Dendritic cell treated with granulocyte-macrophage colony-stimulating factor and Interleukin-4, amounts not matched to agents 40 ng/mL and 50 ng/mL, for 4 days (primary cell): ENCODE measurements around the gene ZC3H13.

Experiments
- H3K27ac Mint-ChIP-seq: one replicate; pipeline ENCODE4 v1.8.0; 2022; ENCODE audit warnings: mild to moderate bottlenecking, mixed read lengths
- H3K27me3 Mint-ChIP-seq: one replicate; pipeline ENCODE4 v1.8.0; 2022; ENCODE audit warnings: mild to moderate bottlenecking, mixed read lengths
- H3K36me3 Mint-ChIP-seq: one replicate; pipeline ENCODE4 v1.8.0; 2022; ENCODE audit warnings: low read depth, mixed read lengths
- H3K4me1 Mint-ChIP-seq: one replicate; pipeline ENCODE4 v1.8.0; 2022; ENCODE audit warnings: low read depth, mixed read lengths
- H3K4me3 Mint-ChIP-seq: one replicate; pipeline ENCODE4 v1.8.0; 2022; ENCODE audit warnings: mild to moderate bottlenecking, moderate library complexity, mixed read lengths
- H3K9me3 Mint-ChIP-seq: one replicate; pipeline ENCODE4 v1.8.0; 2022; ENCODE audit warnings: mixed read lengths
- intact Hi-C: fragments of 100-400 bp; cut with micrococcal nuclease; formaldehyde crosslinking; loops from one replicate; pipeline ENCODE4 v1.15.0; 2022

The ZC3H13 gene

GRCh38 chr13:45954836-45955800 lies 97.4 kb downstream of the ZC3H13 start:
- H3K4me3 Mint-ChIP-seq: no peak overlapping the region
- H3K36me3 Mint-ChIP-seq: peaks cover 43% of the 10 kb centered on the region
- intact Hi-C loops: loop anchor here (10.0 kb wide), 1 partner anchor 130 kb away; no protein-coding TSS in a partner anchor
- H3K4me1 Mint-ChIP-seq: peaks cover 26% of the 10 kb centered on the region
- H3K9me3 Mint-ChIP-seq: no peaks in the 10 kb centered on the region
- H3K27ac Mint-ChIP-seq: no peak overlapping the region
- H3K27me3 Mint-ChIP-seq: no peaks in the 10 kb centered on the region

DNA sequence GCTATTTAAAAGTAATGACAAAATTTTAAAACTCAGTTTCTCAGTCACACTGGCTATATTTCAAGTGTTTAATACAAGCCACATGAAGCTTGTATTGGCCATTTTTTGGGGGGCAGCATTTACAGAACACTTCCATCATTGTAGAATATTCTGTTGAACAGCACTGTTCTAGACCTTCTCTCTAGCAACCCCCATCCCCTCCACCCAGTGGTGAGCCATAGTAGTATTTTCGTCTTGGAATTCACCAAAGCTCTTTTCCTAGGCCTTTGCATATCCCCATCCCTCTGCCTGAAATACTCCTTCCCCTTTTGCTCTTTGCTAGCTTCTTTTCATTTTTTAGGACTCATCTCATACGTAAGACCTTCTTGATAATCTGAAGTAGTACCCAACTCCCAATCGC lies 99.5 kb downstream of the ZC3H13 start:
- no peak overlapping the region for H3K27ac Mint-ChIP-seq

DNA sequence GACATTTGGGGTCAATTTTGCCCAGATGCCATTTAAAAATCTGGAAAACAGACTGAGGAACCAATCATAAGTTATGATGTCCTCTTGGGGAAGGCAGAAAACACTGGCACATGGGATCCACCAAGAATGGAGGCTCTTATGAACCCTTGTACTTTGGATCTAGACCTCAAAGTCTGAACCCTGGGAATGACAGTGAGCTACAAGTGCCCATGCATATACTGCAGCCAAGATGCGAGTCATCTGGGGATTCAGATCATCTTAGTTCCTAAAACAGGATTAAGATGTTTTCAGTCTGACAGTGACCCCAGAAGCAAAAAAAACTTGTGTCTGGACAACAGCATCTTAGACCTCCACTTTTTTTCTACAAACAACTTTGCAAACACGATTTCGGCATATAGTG lies 100.8 kb downstream of the ZC3H13 start:
- Mint-ChIP-seq H3K9me3 (no peaks in the 10 kb centered on the region), H3K4me3 (no peak overlapping the region), H3K36me3 (peaks cover 9% of the 10 kb centered on the region), H3K4me1 (peaks cover 35% of the 10 kb centered on the region), H3K27me3 (peaks cover 6% of the 10 kb centered on the region), H3K27ac (peak overlapping the region; percentile 94)
- intact Hi-C loops: loop anchor here (10.0 kb wide), 1 partner anchor 127 kb away; no protein-coding TSS in a partner anchor

More for the DNA sequence above, 99.5 kb downstream of the ZC3H13 start:
- Mint-ChIP-seq H3K4me1 (peaks cover 31% of the 10 kb centered on the region), H3K9me3 (no peaks in the 10 kb centered on the region), H3K27me3 (no peaks in the 10 kb centered on the region), H3K4me3 (no peak overlapping the region), H3K36me3 (peaks cover 22% of the 10 kb centered on the region)
- intact Hi-C loops: loop anchor here (10.0 kb wide), 1 partner anchor 128 kb away; no protein-coding TSS in a partner anchor

DNA sequence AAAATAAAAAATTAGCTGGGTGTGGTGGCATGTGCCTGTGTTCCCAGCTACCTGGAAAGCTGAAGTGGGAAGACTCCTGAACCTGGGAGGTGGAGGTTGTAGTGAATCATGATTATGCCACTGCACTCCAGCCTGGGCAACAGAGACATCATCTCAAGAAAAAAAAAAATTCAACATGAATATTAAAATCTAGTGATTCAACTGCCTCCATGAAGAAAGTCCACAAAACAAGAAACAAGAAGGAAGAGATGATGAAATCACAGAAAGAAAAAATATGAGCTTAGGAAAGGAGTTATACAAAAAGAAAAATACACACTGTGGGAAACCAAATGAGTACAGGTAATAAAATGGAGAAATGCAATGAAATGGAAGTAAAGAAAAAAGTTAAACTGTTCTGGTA lies 101.4 kb downstream of the ZC3H13 start:
- Mint-ChIP-seq H3K27me3 (peaks cover 6% of the 10 kb centered on the region), H3K4me1 (peaks cover 37% of the 10 kb centered on the region), H3K36me3 (peaks cover 3% of the 10 kb centered on the region), H3K27ac (peak overlapping the region; percentile 94), H3K4me3 (peak overlapping the region; percentile 24), H3K9me3 (no peaks in the 10 kb centered on the region)
- intact Hi-C loops: loop anchor here (10.0 kb wide), 1 partner anchor 126 kb away; no protein-coding TSS in a partner anchor

DNA sequence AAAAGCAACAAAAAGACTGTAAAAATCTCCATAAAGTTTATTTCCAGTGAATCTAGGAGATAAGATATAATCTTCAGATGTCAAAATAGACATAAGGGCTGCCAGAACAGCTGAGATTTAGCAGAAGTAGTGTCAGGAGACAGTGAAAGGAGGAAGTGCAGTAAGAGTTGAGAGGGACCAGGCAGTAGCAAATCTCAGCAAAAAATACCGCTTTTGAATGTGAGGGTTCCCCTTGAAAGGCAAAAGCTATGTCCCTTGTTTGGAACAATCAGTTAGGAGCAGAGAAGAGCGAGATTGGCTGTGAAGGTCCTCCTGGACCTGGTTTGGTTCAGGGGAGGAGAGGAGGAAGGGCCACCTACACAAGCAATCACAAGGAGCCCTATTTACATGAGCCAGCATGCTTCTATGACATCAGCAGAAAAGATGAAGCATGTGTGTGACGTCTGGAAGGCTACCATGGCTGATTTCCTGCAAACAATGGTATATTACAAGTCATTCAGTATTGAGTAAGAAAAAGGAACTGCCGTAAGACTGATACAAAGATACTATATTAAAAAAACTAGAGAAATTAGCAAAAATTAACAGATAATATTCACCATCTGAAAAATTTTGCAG lies 102.1 kb downstream of the ZC3H13 start:
- Mint-ChIP-seq H3K4me1 (peaks cover 37% of the 10 kb centered on the region), H3K9me3 (no peaks in the 10 kb centered on the region), H3K27me3 (peaks cover 6% of the 10 kb centered on the region), H3K36me3 (no peaks in the 10 kb centered on the region), H3K27ac (peak overlapping the region; percentile 94), H3K4me3 (peak overlapping the region; percentile 24)
- intact Hi-C loops: loop anchor here (10.0 kb wide), 1 partner anchor 126 kb away; no protein-coding TSS in a partner anchor

DNA sequence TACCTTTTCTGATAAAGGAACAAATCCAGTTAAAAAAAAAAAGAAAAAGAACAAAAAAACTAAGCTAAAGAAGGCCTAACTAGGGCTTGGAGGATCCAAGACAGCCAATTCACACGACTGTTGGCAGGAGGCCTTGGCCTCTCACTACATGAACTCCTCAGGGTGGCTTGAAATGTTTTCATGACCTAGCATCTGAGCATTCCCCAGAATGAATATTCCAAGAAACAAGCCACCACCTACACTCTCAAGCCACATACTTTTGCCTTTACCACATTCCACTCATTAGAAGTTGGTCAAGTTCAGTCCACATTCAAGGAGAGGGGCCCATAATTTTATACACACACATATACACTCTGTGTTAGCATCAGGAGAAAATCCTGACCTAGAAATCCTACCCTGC lies 103.4 kb downstream of the ZC3H13 start:
- Mint-ChIP-seq H3K27me3 (peaks cover 6% of the 10 kb centered on the region), H3K36me3 (no peaks in the 10 kb centered on the region), H3K27ac (peak overlapping the region; percentile 41), H3K4me1 (peaks cover 37% of the 10 kb centered on the region), H3K9me3 (no peaks in the 10 kb centered on the region), H3K4me3 (no peak overlapping the region)
- intact Hi-C loops: no loop called here

DNA sequence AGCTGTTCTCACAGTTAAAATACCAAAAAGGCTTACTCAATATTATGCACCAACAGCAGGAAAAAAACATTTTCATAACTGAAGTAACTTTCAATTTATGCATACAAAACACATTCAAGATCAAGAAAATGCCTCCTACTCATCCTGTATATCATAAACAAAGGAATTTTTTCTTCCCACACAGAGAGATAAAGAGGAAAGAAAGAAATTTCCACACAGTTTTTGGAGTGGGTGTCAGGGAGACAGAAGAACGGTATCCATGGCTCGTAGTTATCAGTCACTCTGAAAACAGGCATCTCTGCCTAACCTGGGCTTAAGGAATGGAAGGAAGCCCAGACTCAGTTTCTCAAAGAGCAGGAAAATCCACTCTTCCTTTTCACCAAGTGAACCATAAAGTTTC lies 108.6 kb downstream of the ZC3H13 start:
- intact Hi-C loops: no loop called here
- Mint-ChIP-seq H3K27me3 (peaks cover 6% of the 10 kb centered on the region), H3K4me3 (no peak overlapping the region), H3K4me1 (peaks cover 26% of the 10 kb centered on the region), H3K9me3 (no peaks in the 10 kb centered on the region), H3K27ac (no peak overlapping the region), H3K36me3 (no peaks in the 10 kb centered on the region)

GRCh38 chr13:45943120-45943519 lies 109.4 kb downstream of the ZC3H13 start:
- Mint-ChIP-seq H3K9me3 (no peaks in the 10 kb centered on the region), H3K27me3 (peaks cover 6% of the 10 kb centered on the region), H3K36me3 (no peaks in the 10 kb centered on the region), H3K4me3 (no peak overlapping the region), H3K4me1 (peaks cover 26% of the 10 kb centered on the region), H3K27ac (no peak overlapping the region)
- intact Hi-C loops: no loop called here

- H3K9me3 Mint-ChIP-seq: no peaks in the 10 kb centered on the region
- no peak overlapping the region for H3K4me3 Mint-ChIP-seq
- peaks cover 1% of the 10 kb centered on the region for H3K27me3 Mint-ChIP-seq
- intact Hi-C loops: no loop called here
- H3K4me1 Mint-ChIP-seq: peaks cover 20% of the 10 kb centered on the region
- no peaks in the 10 kb centered on the region for H3K36me3 Mint-ChIP-seq
- no peak overlapping the region for H3K27ac Mint-ChIP-seq
Observed at GRCh38 chr13:45941261-45941660, 111.3 kb downstream of the ZC3H13 start.

DNA sequence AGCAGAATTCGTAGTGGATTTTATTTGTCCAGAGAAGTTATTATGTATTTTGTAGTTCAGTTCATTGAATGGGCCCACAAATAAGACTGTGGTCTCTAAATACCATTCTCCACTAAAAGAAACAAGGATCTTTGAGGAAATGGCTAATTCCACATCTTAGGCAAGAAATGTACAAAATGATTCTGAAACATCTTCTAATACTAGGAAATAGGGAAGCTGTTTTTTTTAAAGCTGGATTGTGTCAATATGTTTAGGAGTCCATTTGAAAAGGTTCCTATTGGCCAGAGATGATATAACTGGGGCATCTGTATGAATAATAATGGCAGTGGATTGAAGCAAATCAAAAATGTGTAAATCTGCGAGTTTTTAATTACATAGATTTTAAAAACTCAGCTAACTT lies 112.5 kb downstream of the ZC3H13 start:
- Mint-ChIP-seq H3K27me3 (peaks cover 2% of the 10 kb centered on the region), H3K27ac (no peak overlapping the region), H3K36me3 (no peaks in the 10 kb centered on the region), H3K9me3 (no peaks in the 10 kb centered on the region), H3K4me1 (peaks cover 20% of the 10 kb centered on the region), H3K4me3 (no peak overlapping the region)
- intact Hi-C loops: no loop called here

GRCh38 chr13:45936621-45937020 lies 115.9 kb downstream of the ZC3H13 start:
- H3K4me1 Mint-ChIP-seq: peaks cover 33% of the 10 kb centered on the region
- no peak overlapping the region for H3K4me3 Mint-ChIP-seq
- intact Hi-C loops: no loop called here
- H3K27me3 Mint-ChIP-seq: peaks cover 18% of the 10 kb centered on the region
- H3K27ac Mint-ChIP-seq: no peak overlapping the region
- H3K9me3 Mint-ChIP-seq: no peaks in the 10 kb centered on the region
- H3K36me3 Mint-ChIP-seq: no peaks in the 10 kb centered on the region

DNA sequence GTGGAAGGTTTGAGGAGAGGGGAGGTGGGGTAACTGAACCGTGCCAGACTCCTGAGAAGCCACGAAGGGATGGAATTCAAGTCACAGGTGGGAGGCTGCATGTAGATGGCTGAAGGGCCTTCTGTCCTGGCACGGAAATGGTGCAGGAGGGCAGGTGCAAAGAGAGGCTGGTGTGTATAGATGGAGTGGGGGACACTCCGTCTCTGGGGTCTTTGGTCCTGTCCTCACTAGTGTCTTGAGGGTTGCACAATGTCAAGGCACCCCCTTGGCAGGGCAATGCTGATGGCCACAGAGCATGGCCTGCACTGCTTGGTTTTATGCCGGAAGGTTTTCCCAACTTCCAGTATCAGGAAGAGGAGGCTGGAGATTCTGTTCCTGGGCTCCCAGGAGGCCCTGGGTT lies 118.3 kb downstream of the ZC3H13 start:
- Mint-ChIP-seq H3K36me3 (no peaks in the 10 kb centered on the region), H3K27ac (no peak overlapping the region), H3K9me3 (no peaks in the 10 kb centered on the region), H3K4me1 (peaks cover 25% of the 10 kb centered on the region), H3K4me3 (no peak overlapping the region), H3K27me3 (peaks cover 18% of the 10 kb centered on the region)
- intact Hi-C loops: no loop called here

DNA sequence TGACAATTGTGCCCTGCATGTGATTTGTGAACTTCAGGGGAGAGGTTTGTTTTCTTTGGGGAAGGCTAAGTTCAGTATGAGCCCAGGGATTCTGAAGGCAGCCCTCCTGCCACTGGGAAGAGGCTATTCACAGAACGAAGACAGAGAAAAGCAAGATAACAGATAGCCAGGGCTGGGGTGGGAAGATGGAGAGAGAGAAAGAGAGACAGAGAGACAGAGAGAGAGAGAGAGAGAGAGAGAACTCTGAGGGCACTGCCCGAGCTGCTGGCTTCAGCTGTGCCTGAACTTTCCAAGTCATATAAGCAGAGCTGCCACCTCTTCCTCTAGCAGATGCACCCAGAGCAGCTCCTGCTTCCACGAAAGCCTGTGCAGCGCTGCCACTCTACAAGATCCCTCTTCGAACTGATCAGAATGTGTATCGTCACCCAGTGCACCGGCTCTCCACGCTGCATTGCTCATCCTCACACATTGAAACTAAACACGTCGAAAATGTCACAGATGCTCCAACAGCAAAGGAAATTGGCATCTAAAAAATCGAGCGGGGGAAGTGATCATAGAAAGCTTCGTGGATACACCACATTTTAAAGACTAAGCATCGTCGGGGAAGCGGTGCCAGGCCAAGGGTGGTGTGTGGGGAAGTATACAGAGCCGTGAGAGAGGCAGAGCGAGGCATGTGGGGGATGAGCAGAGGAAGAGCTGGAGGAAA lies 119.2 kb downstream of the ZC3H13 start:
- no peaks in the 10 kb centered on the region for H3K36me3 Mint-ChIP-seq
- H3K4me3 Mint-ChIP-seq: no peak overlapping the region
- peaks cover 18% of the 10 kb centered on the region for H3K27me3 Mint-ChIP-seq
- peak overlapping the region; percentile 28 for H3K27ac Mint-ChIP-seq
- intact Hi-C loops: no loop called here
- H3K9me3 Mint-ChIP-seq: no peaks in the 10 kb centered on the region
- H3K4me1 Mint-ChIP-seq: peaks cover 25% of the 10 kb centered on the region

GRCh38 chr13:45932676-45933075 lies 119.9 kb downstream of the ZC3H13 start:
- Mint-ChIP-seq H3K4me3 (no peak overlapping the region), H3K9me3 (no peaks in the 10 kb centered on the region), H3K27ac (peak overlapping the region; percentile 28), H3K27me3 (peaks cover 18% of the 10 kb centered on the region), H3K36me3 (no peaks in the 10 kb centered on the region), H3K4me1 (peaks cover 25% of the 10 kb centered on the region)
- intact Hi-C loops: no loop called here
